Epithelial cell of esophagus (primary cell): ENCODE results near the gene HRH2.

Source experiments
- DNase-seq: peaks from one replicate; pipeline ENCODE4 v3.0.0; 2010; ENCODE audit warnings: low read depth
- H3K4me3 ChIP-seq: 2 replicates; pipeline ENCODE4 v1.5.1; 2011; ENCODE audit warnings: mild to moderate bottlenecking, low read length, control low read depth
- CTCF ChIP-seq: IDR thresholded peaks from 2 replicates; pipeline ENCODE4 v1.5.1; 2011; ENCODE audit warnings: low read depth, mild to moderate bottlenecking, low read length, control low read depth, inconsistent platforms; ENCODE audit not compliant: insufficient read depth; ENCODE audit errors: missing control alignments

Gene HRH2

DNA sequence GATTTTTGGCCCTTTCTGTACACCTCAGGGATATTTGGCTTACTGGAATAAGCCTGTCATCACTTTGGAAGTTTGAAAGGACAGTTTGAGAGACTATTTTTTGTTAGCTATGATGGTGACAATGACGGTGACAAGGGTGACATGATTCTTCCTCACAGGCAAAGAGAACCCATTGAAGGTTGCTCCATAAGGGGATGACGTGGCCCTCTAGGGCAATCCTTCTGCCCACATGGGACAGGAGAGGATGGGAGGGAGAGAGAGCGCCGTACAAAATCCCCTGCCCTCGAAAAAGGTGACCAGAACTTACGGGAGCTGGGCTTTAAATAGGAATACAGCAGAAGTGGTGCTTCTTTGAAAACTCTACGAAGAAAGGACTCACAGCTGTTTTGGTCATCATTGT is 22.6 kb downstream of the HRH2 start:
- no peak for DNase-seq
- TF ChIP-seq CTCF: no peak
- H3K4me3 ChIP-seq: no peak overlapping the region

DNA sequence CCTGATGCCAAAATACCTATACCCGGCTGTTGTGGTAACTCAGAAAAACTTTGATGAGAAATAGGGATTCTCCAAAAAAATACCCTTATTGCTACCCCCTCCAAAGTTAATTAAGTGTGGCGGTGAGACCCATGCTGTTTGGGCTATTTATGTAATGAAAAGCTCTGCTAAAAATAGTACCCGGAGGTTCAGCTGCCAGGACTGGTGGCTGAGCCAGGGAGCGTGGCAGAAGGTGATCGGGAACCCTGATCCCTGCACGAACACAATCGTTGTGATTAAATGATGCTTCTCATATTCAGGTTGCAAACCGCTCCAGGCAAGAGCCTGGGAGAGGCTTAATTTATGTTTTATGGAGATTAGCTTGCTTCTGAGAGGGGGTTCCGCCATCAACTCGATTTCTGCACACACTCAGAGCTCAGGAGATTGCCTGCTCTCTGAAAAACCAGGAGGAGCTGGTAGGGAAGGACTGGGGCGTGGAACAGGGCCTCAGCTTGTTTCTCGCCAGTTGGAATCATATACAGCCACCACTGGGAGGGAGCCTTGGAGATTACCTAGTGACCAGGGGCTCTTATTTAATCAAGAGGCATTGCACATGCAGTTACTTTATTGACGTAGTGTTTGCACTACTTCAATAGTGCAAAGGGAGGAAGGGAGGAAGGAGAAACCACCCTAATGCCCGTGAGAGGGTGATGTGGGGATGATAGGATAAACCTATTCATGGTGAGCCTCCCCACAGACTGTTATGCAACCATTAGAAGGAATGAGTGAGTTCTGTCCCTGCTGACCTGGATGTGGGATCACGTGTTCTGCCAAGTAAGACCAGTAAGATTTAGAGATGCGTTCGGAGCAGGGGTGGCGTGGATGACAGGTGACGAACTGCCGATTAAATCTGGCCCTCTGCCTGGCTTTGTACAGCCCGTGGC is 23.4 kb downstream of the HRH2 start:
- TF ChIP-seq CTCF: no peak
- H3K4me3 ChIP-seq: no peak overlapping the region
- DNase-seq: no peak

DNA sequence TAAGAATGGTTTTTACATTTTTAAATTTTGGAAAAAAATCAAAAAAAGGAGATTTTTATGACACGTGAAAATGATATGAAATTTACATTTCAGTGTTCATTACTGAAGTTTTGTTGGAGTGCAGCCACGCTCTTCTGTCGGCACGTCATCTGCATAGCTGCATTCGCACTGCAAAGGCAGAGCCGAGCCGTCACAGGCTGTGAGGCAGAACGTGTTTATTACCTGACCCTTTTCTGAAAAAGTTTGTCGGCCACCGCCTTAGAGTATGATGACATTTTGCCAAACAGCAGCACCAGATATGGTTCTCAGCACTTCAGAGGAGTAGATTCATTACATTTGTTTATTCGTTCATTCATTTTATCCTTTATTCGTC is 24.1 kb downstream of the HRH2 start:
- H3K4me3 ChIP-seq: no peak overlapping the region
- no peak for DNase-seq
- TF ChIP-seq CTCF: no peak

- TF ChIP-seq CTCF: no peak
Observed at GRCh38 chr5:175682664-175683063, 24.8 kb downstream of the HRH2 start.

DNA sequence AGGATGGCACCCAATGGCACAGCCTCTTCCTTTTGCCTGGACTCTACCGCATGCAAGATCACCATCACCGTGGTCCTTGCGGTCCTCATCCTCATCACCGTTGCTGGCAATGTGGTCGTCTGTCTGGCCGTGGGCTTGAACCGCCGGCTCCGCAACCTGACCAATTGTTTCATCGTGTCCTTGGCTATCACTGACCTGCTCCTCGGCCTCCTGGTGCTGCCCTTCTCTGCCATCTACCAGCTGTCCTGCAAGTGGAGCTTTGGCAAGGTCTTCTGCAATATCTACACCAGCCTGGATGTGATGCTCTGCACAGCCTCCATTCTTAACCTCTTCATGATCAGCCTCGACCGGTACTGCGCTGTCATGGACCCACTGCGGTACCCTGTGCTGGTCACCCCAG is 25.4 kb downstream of the HRH2 start:
- no peak overlapping the region for H3K4me3 ChIP-seq
- no peak for TF ChIP-seq CTCF
- no peak for DNase-seq

More at GRCh38 chr5:175682664-175683063, 24.8 kb downstream of the HRH2 start:
- no peak for DNase-seq
- no peak overlapping the region for H3K4me3 ChIP-seq

- H3K4me3 ChIP-seq: no peak overlapping the region
- no peak for TF ChIP-seq CTCF
- no peak for DNase-seq
Observed at GRCh38 chr5:175683921-175684320, 26.1 kb downstream of the HRH2 start.

- no peak for DNase-seq
- TF ChIP-seq CTCF: no peak
- no peak overlapping the region for H3K4me3 ChIP-seq
Observed at GRCh38 chr5:175684931-175685330, 27.1 kb downstream of the HRH2 start.
